Thoracic aorta (tissue), 2 donors: Measurements from ENCODE around the gene OSER1. TPM values are rescaled to one million over a fixed set of nuclear protein-coding genes. Genes with fewer than 3 reads are reported as not detected.

Experiments
- ATAC-seq: fragments of 150-250 bp; one replicate; pipeline ENCODE4 v1.8.0; 2017; ENCODE audit warnings: low read depth; ENCODE audit not compliant: insufficient number of reproducible peaks, low FRiP score
- DNase-seq: peaks from one replicate; pipeline ENCODE4 v3.0.0-alpha.2; 2020; ENCODE audit warnings: low spot score
- H3K27ac ChIP-seq, 2 donors: fragments of 200-600 bp; sonication (generic); 1 replicate in 1 of 2; 2 replicates in 1 of 2; pipeline ENCODE4 v1.5.1; 2016; ENCODE audit warnings: mild to moderate bottlenecking in 2 of 2, moderate library complexity in 2 of 2
- H3K27me3 ChIP-seq: fragments of 200-600 bp; sonication (generic); replicated peaks from 2 replicates; pipeline ENCODE4 v1.6.0; 2016; ENCODE audit warnings: mild to moderate bottlenecking; ENCODE audit not compliant: insufficient read depth
- H3K36me3 ChIP-seq: fragments of 200-600 bp; sonication (generic); one replicate; pipeline ENCODE4 v1.5.1; 2016
- H3K4me1 ChIP-seq, 2 donors: fragments of 200-600 bp; sonication (generic); 1 replicate in 1 of 2; 2 replicates in 1 of 2; pipeline versions ENCODE4 v1.5.1 to v1.6.0; 2016; ENCODE audit warnings: low read depth in 2 of 2, mild to moderate bottlenecking in 1 of 2; ENCODE audit not compliant: control insufficient read depth in 1 of 2
- H3K4me3 ChIP-seq: fragments of 200-600 bp; sonication (generic); 2 replicates; pipeline ENCODE4 v1.5.1; 2016; ENCODE audit warnings: mild to moderate bottlenecking
- H3K9me3 ChIP-seq: fragments of 200-600 bp; sonication (generic); 2 replicates; pipeline ENCODE4 v1.5.1; 2016
- CTCF ChIP-seq: fragments of 200-600 bp; sonication (generic); IDR thresholded peaks from one replicate; pipeline ENCODE4 v1.5.1; 2019; ENCODE audit warnings: antibody characterized with exemption
- total RNA-seq, 2 donors: library from RNA; depleted of rRNA; stranded (reverse); fragments of >200 nt; gene quantifications; one replicate each; pipeline versions ENCODE4 v1.1.0 to v1.2.3, GENCODE V29; 2016

Gene OSER1
- total RNA-seq, 2 donors from 2014 or later, result 33.6 to 34.4 TPM

GRCh38 chr20:44160133-44160532 is 50.4 kb downstream of the OSER1 start:
- Histone ChIP-seq H3K27me3 (no peaks in the 10 kb centered on the region), H3K4me1 (peaks cover 6 to 43% of the 10 kb centered on the region in 2 donors), H3K36me3 (peaks cover 19% of the 10 kb centered on the region), H3K4me3 (no peak overlapping the region), H3K9me3 (no peaks in the 10 kb centered on the region), H3K27ac (no peak overlapping the region)
- DNase-seq (no peak), ATAC-seq (no peak)
- TF ChIP-seq CTCF, result no peak

GRCh38 chr20:44159711-44160110 is 50.9 kb downstream of the OSER1 start:
- TF ChIP-seq CTCF, result no peak
- Histone ChIP-seq H3K27ac (peak overlapping the region in 1 of 2 donors; percentile 87), H3K9me3 (no peaks in the 10 kb centered on the region), H3K4me3 (no peak overlapping the region), H3K4me1 (peaks cover 7 to 43% of the 10 kb centered on the region in 2 donors), H3K27me3 (no peaks in the 10 kb centered on the region), H3K36me3 (peaks cover 19% of the 10 kb centered on the region)
- DNase-seq (no peak), ATAC-seq (no peak)

GRCh38 chr20:44159125-44159524 is 51.4 kb downstream of the OSER1 start:
- Histone ChIP-seq H3K27me3 (no peaks in the 10 kb centered on the region), H3K4me3 (no peak overlapping the region), H3K9me3 (no peaks in the 10 kb centered on the region), H3K27ac (peak overlapping the region in 1 of 2 donors; percentile 87), H3K36me3 (peaks cover 19% of the 10 kb centered on the region), H3K4me1 (peaks cover 7 to 44% of the 10 kb centered on the region in 2 donors)
- no peak for DNase-seq
- no peak for ATAC-seq
- no peak for TF ChIP-seq CTCF

DNA sequence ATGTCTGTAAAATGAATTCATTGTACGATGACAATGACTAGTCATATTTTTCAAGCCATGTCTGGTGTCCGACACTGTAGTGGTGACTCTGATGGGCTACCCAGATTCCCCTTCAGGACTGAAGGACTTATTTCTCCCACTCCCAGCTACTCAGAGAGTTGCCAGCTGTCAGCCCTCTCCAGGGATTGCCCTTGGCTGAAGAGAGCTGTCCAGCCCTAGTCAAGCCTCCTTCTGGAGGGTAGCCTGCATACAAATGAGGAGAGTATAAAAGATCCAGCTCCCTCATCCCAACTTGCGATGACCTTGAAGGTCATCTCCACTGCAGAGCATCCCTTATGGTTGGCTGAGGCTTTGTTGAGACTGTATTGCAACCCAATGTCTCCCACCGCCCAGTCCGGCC is 53.5 kb downstream of the OSER1 start:
- Histone ChIP-seq H3K9me3 (no peaks in the 10 kb centered on the region), H3K4me1 (peaks cover 22 to 61% of the 10 kb centered on the region in 2 donors), H3K4me3 (no peak overlapping the region), H3K27ac (peak overlapping the region; percentile 87 to 97), H3K36me3 (peaks cover 19% of the 10 kb centered on the region), H3K27me3 (no peaks in the 10 kb centered on the region)
- ATAC-seq, result no peak
- no peak for TF ChIP-seq CTCF
- DNase-seq, result no peak

- no peak for ATAC-seq
- peaks cover 26 to 74% of the 10 kb centered on the region in 2 donors for H3K4me1 ChIP-seq
Measured at GRCh38 chr20:44154521-44155001, 56.0 kb downstream of the OSER1 start.

More at GRCh38 chr20:44154521-44155001, 56.0 kb downstream of the OSER1 start:
- Histone ChIP-seq H3K27me3 (no peaks in the 10 kb centered on the region), H3K4me3 (no peak overlapping the region), H3K36me3 (peaks cover 16% of the 10 kb centered on the region), H3K27ac (peak overlapping the region; percentile 87 to 97), H3K9me3 (no peaks in the 10 kb centered on the region)
- DNase-seq, result peak; percentile 40
- TF ChIP-seq CTCF, result no peak
